Heart left ventricle (tissue), 16 donors: ENCODE data around the gene PRPF19. TPM values are rescaled to one million over a fixed set of nuclear protein-coding genes. Genes with fewer than 3 reads are reported as not detected.

Source experiments
- ATAC-seq, 4 donors: fragments of 200-7000 bp; cut with Tn5 transposase; one replicate each; pipeline ENCODE4 v1.9.1; 2020 to 2022; ENCODE audit warnings: moderate library complexity in 4 of 4, mild to moderate bottlenecking in 3 of 4, moderate number of reproducible peaks in 1 of 4
- DNase-seq, 5 donors: peaks; one replicate each; pipeline ENCODE4 v3.0.0-alpha.2; 2020
- H3K27ac ChIP-seq, 12 donors: fragments of 200-600 bp; sonication (generic) in 4 of 12; one replicate each; pipeline versions ENCODE4 v1.5.0 to v1.8.0; 2016 to 2022; ENCODE audit warnings: mild to moderate bottlenecking in 2 of 12
- H3K27me3 ChIP-seq, 9 donors: fragments of 200-600 bp; sonication (generic) in 2 of 9; one replicate each; pipeline versions ENCODE4 v1.5.1 to v1.8.0; 2016 to 2022; ENCODE audit warnings: mild to moderate bottlenecking in 3 of 9
- H3K36me3 ChIP-seq, 9 donors: fragments of 200-600 bp; sonication (generic) in 2 of 9; one replicate each; pipeline versions ENCODE4 v1.5.0 to v1.8.0; 2018 to 2022; ENCODE audit warnings: mild to moderate bottlenecking in 2 of 9
- H3K4me1 ChIP-seq, 12 donors: fragments of 200-600 bp; sonication (generic) in 4 of 12; one replicate each; pipeline versions ENCODE4 v1.5.0 to v1.8.0; 2016 to 2022; ENCODE audit warnings: mild to moderate bottlenecking in 3 of 12
- H3K4me3 ChIP-seq, 12 donors: fragments of 200-600 bp; sonication (generic) in 4 of 12; one replicate each; pipeline versions ENCODE4 v1.5.0 to v1.8.0; 2017 to 2022; ENCODE audit warnings: mild to moderate bottlenecking in 9 of 12, moderate library complexity in 4 of 12
- H3K9me3 ChIP-seq, 12 donors: fragments of 200-600 bp; sonication (generic) in 4 of 12; one replicate each; pipeline versions ENCODE4 v1.5.0 to v1.8.0; 2016 to 2022; ENCODE audit warnings: mild to moderate bottlenecking in 1 of 12
- POLR2A ChIP-seq, 2 donors: fragments of 450-650 bp; IDR thresholded peaks; one replicate each; pipeline ENCODE4 v1.6.1; 2017; ENCODE audit warnings: antibody characterized with exemption in 2 of 2, mild to moderate bottlenecking in 2 of 2, moderate library complexity in 2 of 2
- WGBS, 4 donors: extraction: QIAGEN DNeasy Blood & Tissue Kit in 2 of 4; methylation state at CpG; one replicate each; pipeline versions ENCODE4 v1.1.5 to v1.1.7; 2013 to 2018; 5-methylcytosine and 5-hydroxymethylcytosine counted together
- intact Hi-C, 10 donors: fragments of 100-400 bp; cut with DNase I; formaldehyde crosslinking; loops; one replicate each; pipeline versions ENCODE4 v1.11.1 to v1.14.2; 2022
- polyA plus RNA-seq, 2 donors: library from polyadenylated mRNA; stranded (reverse); fragments of 200-250 nt; gene quantifications; one replicate each; pipeline ENCODE4 v1.2.3, GENCODE V29; 2013
- total RNA-seq, 9 donors: library from RNA; depleted of rRNA in 2 of 9; stranded (reverse); fragments of >200 nt in 2 of 9; fragmentation: NEBNext Ultra II Directional in 3 of 9; extraction: Animal tissue kit (Norgen Biotek cat#: 25700) in 3 of 9; gene quantifications; one replicate each; pipeline versions ENCODE4 v1.1.0 to v1.2.4, GENCODE V29; 2016 to 2023
- TF ChIP-seq, protein P1 (sequence below), 12 donors: fragments of 200-600 bp; sonication (generic) in 4 of 12; IDR thresholded peaks; one replicate each; pipeline versions ENCODE4 v1.5.0 to v1.8.0; 2018 to 2022; ENCODE audit warnings: antibody characterized with exemption in 12 of 12, mild to moderate bottlenecking in 5 of 12
- donor health status: ischemic (EF 13 %, LVEDD 7.1; RV severe dilation, severe dysfunction).
- donor health status: healthy with polysubstance abuse.
- donor health status: DM: no; HTN: yes; CAD: no.
- donor health status: DM: no; HTN: no; CAD: no.
- donor health status: ischemic (EF 25% LVEDD 6.9; RV normal size, moderate dysfunction).
- donor health status: ischemic (EF 25% LVEDD 5.7; RV mildly dilated, moderate dysfunction).
- donor health status: healthy.
- donor health status: DM: yes; HTN: yes; CAD: no.
- donor health status: ischemic (EF 35%, LVEDD 5.7; RV mildly dilated, moderate dysfunction).
- donor health status: nonischemic (EF 11% LVEDD 7.7; RV severe dilation, severe dysfunction).
- donor health status: DM: yes; HTN: yes; CAD: no.
- donor health status: PGD.
- donor health status: ischemic (EF 29% LVEDD 5.4; RV normal size, mild dysfunction).
- donor health status: nonischemic (EF 23%, LVEDD 6.1; RV moderate dilation, normal function).

Gene PRPF19
- total and polyA plus RNA-seq, 11 donors = 30.8 to 72.0 (median 40.8) TPM

DNA sequence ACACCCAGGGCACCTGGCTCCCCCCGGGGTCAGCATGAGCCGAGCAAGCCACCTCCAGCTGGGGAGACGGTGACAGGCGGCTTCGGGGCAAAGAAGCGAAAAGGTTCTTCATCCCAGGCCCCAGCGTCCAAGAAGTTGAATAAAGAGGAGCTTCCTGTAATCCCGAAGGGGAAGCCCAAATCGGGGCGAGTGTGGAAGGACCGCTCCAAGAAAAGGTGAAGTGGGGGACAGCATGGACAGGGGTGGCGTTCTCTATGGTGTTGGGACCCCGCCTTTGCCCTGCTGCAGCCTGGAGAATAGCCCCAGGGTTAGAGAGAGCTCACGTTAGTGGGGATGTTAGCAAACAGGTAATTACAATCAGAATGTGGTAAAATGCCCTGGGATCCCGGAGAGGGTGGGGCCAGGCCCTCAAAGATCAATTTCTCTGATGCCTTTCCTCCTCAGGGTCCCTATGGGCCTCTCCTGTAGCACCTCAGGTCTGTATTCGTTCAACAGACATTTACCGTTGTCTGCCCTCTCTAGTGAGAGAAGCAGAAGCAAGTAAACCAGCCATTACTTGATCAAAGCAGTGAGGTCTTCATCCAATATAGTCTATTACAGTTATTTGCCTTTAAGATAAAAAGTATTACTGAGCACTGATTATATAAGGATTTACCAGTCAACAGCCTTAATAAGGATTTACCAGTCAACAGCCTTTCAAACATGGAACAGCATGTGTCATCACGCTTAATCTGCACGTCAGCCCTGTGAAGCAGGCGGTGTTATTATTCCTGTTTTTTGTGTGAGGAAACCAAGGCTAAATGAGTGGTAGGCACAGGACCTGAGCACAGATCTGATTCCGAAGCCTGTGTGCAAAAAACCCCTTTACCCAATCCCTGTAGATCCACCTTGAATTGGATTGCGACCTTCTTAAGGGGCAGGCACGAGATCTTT, 63.5 kb downstream of the PRPF19 start:
- DNase-seq (no peak), ATAC-seq (no peak)
- H3K36me3 ChIP-seq = peaks cover 0 to 14% (median 6%) of the 10 kb centered on the region in 9 donors
- TF ChIP-seq POLR2A (IDR thresholded peaks at IDR 0.05) = no peak
- TF ChIP-seq, protein P1, sequence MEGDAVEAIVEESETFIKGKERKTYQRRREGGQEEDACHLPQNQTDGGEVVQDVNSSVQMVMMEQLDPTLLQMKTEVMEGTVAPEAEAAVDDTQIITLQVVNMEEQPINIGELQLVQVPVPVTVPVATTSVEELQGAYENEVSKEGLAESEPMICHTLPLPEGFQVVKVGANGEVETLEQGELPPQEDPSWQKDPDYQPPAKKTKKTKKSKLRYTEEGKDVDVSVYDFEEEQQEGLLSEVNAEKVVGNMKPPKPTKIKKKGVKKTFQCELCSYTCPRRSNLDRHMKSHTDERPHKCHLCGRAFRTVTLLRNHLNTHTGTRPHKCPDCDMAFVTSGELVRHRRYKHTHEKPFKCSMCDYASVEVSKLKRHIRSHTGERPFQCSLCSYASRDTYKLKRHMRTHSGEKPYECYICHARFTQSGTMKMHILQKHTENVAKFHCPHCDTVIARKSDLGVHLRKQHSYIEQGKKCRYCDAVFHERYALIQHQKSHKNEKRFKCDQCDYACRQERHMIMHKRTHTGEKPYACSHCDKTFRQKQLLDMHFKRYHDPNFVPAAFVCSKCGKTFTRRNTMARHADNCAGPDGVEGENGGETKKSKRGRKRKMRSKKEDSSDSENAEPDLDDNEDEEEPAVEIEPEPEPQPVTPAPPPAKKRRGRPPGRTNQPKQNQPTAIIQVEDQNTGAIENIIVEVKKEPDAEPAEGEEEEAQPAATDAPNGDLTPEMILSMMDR (IDR thresholded peaks at IDR 0.05) = no peak
- peaks cover 3 to 51% (median 32%) of the 10 kb centered on the region in 12 donors for H3K4me1 ChIP-seq
- peak overlapping the region in 11 of 12 donors; percentile 63 to 91 (median 78) for H3K27ac ChIP-seq
- intact Hi-C loops = loop anchor here in 2 of 10 donors (5.0 kb wide), 1 partner anchor 34 kb away; no protein-coding TSS in a partner anchor
- no peaks in the 10 kb centered on the region for H3K27me3 ChIP-seq
- 15 to 18% (median 17%) methylated on average over 23 of the region's 23 CpGs for WGBS, 4 donors
- no peaks in the 10 kb centered on the region for H3K9me3 ChIP-seq
- peak overlapping the region; percentile 36 to 94 (median 81) for H3K4me3 ChIP-seq

DNA sequence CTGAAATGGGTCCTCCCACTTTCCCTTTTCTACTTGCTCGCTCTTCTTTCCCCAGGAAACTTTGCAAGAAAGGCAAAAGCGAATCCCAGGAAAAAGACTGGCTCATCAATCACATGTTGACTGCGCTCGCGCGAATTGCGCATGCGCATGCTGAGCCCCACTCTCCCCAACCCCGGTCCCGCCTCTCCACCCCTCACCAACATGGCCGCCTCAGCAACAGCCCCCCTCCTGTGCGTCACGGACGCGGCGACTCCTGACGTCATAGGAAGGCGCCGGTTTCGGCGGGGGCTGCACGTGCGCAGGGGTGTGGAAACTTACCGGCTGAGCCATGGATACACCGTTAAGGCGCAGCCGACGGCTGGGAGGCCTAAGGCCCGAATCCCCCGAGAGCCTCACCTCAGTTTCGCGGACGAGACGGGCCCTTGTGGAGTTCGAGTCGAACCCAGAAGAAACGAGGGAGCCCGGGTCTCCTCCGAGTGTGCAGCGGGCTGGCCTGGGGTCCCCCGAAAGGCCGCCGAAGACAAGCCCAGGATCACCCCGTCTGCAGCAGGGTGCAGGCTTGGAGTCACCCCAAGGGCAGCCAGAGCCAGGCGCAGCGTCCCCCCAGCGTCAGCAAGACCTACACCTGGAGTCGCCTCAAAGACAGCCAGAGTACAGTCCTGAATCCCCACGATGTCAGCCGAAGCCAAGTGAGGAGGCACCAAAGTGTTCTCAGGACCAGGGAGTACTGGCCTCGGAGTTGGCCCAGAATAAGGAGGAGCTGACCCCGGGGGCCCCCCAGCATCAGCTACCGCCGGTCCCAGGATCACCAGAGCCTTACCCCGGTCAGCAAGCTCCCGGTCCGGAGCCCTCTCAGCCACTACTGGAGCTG, 64.4 kb downstream of the PRPF19 start, which contains the start of gene CCDC86:
TSS of gene CCDC86 (plus strand) at position 317 of the 871 bp plus-strand sequence. CDS start at position 329, 12 bp downstream.
- H3K27me3 ChIP-seq = no peaks in the 10 kb centered on the region
- TF ChIP-seq, protein P1 (IDR thresholded peaks at IDR 0.05) = no peak
- peak in 1 of 2 donors; percentile 60 for TF ChIP-seq POLR2A (IDR thresholded peaks at IDR 0.05)
- intact Hi-C loops = loop anchor here in 3 of 10 donors (2.0 to 5.0 kb wide), 2 partner anchors 35 to 65 kb away; partner anchors contain the start of gene PRPF19 (in 1 of the 3)
- H3K27ac ChIP-seq = peak within 1 kb of the TSS; percentile 60 to 91 (median 78)
- H3K4me3 ChIP-seq = peak within 1 kb of the TSS; percentile 36 to 94 (median 81)
- H3K4me1 ChIP-seq = peaks cover 3 to 51% (median 32%) of the 10 kb centered on the region in 12 donors
- DNase-seq (peak; percentile 96 to 98 (median 97)), ATAC-seq (peak; percentile 95 to 98 (median 95))
- H3K9me3 ChIP-seq = no peaks in the 10 kb centered on the region
- peaks cover 0 to 7% (median 0%) of the 10 kb centered on the region in 9 donors for H3K36me3 ChIP-seq
- 0 to 1% (median 0%) methylated on average over 25 to 57 of the region's 57 CpGs for WGBS, 4 donors

Other genes with a start within 250 kb of the PRPF19 start
- gene MS4A8, start 207.0 kb downstream of the PRPF19 start, total RNA-seq = not detected
- not detected for gene MS4A8, start 207.0 kb downstream of the PRPF19 start, polyA plus RNA-seq
- not detected for gene MS4A18, start 181.9 kb downstream of the PRPF19 start, total RNA-seq
- gene MS4A18, start 181.9 kb downstream of the PRPF19 start, polyA plus RNA-seq = not detected
- gene MS4A15, start 149.7 kb downstream of the PRPF19 start, total RNA-seq = not detected
- gene MS4A15, start 149.7 kb downstream of the PRPF19 start, polyA plus RNA-seq = not detected
- not detected for gene MS4A10, start 121.3 kb downstream of the PRPF19 start, total RNA-seq
- gene MS4A10, start 121.3 kb downstream of the PRPF19 start, polyA plus RNA-seq = not detected
- gene CCDC86, start 64.5 kb downstream of the PRPF19 start, total RNA-seq = 10 to 100 TPM in 5 of 9 donors, 1 to 10 TPM in 4; 6.0 to 26.7 (median 10.1) TPM
- gene CCDC86, start 64.5 kb downstream of the PRPF19 start, polyA plus RNA-seq = 10 to 100 TPM in 1 of 2 donors, 1 to 10 TPM in 1; 8.1 to 33.3 TPM
- 1 to 10 TPM in 8 of 9 donors, under 1 TPM in 1; 0.61 to 7.9 (median 1.4) TPM for gene PTGDR2, start 50.6 kb downstream of the PRPF19 start, total RNA-seq
- gene PTGDR2, start 50.6 kb downstream of the PRPF19 start, polyA plus RNA-seq = 1 to 10 TPM in 1 of 2 donors, under 1 TPM in 1; 0.76 to 4.3 TPM
- gene ZP1, start 39.0 kb downstream of the PRPF19 start, total RNA-seq = under 1 TPM in 2 of 9 donors, not detected in 7; 0.30 to 0.95 TPM
- gene ZP1, start 39.0 kb downstream of the PRPF19 start, polyA plus RNA-seq = under 1 TPM; 0.15 to 0.33 TPM
- gene TMEM109, start 7.6 kb upstream of the PRPF19 start, total RNA-seq = 100 to 1,000 TPM in 4 of 9 donors, 10 to 100 TPM in 5; 82.9 to 123 (median 96.3) TPM
- 100 to 1,000 TPM in 1 of 2 donors, 10 to 100 TPM in 1; 71.8 to 131 TPM for gene TMEM109, start 7.6 kb upstream of the PRPF19 start, polyA plus RNA-seq
- gene TMEM132A, start 17.9 kb upstream of the PRPF19 start, total RNA-seq = 10 to 100 TPM in 2 of 9 donors, 1 to 10 TPM in 7; 3.1 to 16.1 (median 8.5) TPM
- gene TMEM132A, start 17.9 kb upstream of the PRPF19 start, polyA plus RNA-seq = 1 to 10 TPM; 7.0 to 8.9 TPM
- gene SLC15A3, start 45.6 kb upstream of the PRPF19 start, total RNA-seq = 10 to 100 TPM; 11.9 to 85.1 (median 19.1) TPM
- gene SLC15A3, start 45.6 kb upstream of the PRPF19 start, polyA plus RNA-seq = 10 to 100 TPM; 14.8 to 26.4 TPM
- 1 to 10 TPM in 2 of 9 donors, under 1 TPM in 6, not detected in 1; 0.12 to 6.1 (median 0.40) TPM for gene CD6, start 65.1 kb upstream of the PRPF19 start, total RNA-seq
- under 1 TPM; 0.08 to 0.19 TPM for gene CD6, start 65.1 kb upstream of the PRPF19 start, polyA plus RNA-seq
- 1 to 10 TPM in 2 of 9 donors, under 1 TPM in 6, not detected in 1; 0.12 to 6.0 (median 0.23) TPM for gene CD5, start 195.9 kb upstream of the PRPF19 start, total RNA-seq
- gene CD5, start 195.9 kb upstream of the PRPF19 start, polyA plus RNA-seq = under 1 TPM in 1 of 2 donors, not detected in 1; 0.10 TPM